ENCODE results near the gene NEDD4L.
A peak's percentile ranks its signal among the peaks of the same experiment; 100 is the strongest.
"Not testable (repeated sequence)": the region's sequence is repeated elsewhere in the genome, so short reads cannot be mapped to it uniquely, and the experiment has no call there.

Gene NEDD4L

GRCh38 chr18:58042826-58043490, 1.1 kb upstream of the NEDD4L start:
- Mint-ChIP-seq H3K4me3 (peak overlapping the region; percentile 84), H3K4me1 (ENCODE audit: low read depth) (peaks cover 38% of the 10 kb centered on the region), H3K27me3 (peaks cover 14% of the 10 kb centered on the region), H3K27ac (peak overlapping the region; percentile 49), H3K36me3 (ENCODE audit: low read depth) (no peaks in the 10 kb centered on the region), H3K9me3 (no peaks in the 10 kb centered on the region)

- no peaks in the 10 kb centered on the region for H3K36me3 Mint-ChIP-seq (ENCODE audit: low read depth)
- peak overlapping the region; percentile 91 for H3K4me3 Mint-ChIP-seq
- H3K9me3 Mint-ChIP-seq = no peaks in the 10 kb centered on the region
- peaks cover 14% of the 10 kb centered on the region for H3K27me3 Mint-ChIP-seq
- peaks cover 35% of the 10 kb centered on the region for H3K4me1 Mint-ChIP-seq (ENCODE audit: low read depth)
- H3K27ac Mint-ChIP-seq = peak overlapping the region; percentile 64
Measured at GRCh38 chr18:58044370-58045241, 580 bp downstream of the NEDD4L start.

DNA sequence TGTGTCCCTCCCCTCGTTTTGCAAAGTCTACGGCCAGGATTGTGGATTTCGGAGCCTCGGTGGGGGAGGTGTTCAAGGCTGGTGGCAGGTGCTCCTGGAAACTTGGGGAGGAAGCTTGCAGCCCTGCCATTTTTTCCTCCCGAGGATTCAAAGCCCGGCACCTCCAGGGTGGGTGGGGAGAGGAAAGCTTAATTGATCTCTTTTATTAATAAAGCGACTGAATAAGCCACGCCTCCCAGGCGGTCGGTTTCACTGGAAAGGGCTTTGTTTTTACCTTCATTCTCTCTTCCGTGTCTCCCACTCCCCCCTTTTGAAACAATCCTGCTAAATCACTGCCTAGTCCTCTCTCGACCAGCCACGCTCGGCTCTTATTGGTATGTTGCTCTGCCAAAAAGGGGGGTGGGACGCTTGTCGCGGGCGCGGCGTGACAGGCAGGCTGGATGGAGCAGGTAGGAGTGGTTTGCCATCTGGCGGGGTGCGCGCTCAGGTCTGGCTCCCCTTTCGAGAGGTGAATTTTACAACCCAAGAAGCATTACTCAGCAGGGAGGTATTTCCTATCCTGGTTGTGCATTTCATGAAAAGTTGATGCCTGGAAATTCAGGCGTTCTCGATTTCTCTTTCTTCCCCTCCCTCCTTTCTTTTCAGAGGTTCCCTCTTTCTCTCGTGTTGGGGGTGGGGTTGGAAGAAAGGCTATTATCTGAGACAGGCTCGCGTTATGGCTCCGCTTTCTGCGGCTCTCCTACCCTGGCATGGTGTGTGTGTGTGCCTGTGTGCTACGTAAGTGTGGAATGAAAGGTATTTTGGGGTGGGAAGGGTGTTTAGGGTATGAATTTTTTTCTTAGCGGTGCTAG, 1.4 kb downstream of the NEDD4L start:
- H3K27me3 Mint-ChIP-seq = peaks cover 14% of the 10 kb centered on the region

DNA sequence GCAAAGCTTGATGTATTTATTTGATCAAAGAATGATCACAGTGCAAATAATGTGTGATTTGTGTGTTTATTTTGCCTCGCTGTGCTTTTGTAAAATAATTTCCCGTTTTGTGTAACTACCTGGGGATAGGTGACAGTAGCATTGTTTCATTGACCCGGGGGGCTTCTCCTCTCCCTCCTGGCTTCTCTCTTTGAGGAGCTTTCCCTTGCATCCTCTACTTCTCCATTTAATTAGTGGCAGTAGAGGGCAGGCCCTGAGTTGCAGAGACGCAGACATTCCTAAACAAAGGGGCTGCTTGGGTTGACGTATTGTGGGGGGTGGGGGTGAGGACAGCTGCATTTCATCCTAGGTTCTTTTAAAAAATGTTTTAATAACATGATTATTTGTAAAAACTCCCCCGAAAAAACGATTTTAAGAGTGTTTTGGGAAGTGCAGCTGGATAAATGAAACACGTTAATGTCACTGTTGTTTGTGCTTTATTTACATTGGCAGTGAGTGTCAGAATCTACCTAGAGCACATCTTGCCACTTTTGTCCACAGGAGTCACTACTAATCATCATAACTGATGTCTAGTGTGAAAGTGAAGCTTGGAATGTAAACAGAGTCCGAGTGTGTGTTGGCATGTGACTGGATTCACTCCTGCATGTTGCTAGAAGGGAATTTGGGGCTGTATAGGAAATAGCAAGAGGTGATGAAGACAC, 2.2 kb downstream of the NEDD4L start:
- H3K27ac Mint-ChIP-seq = no peak overlapping the region
- H3K36me3 Mint-ChIP-seq (ENCODE audit: low read depth) = no peaks in the 10 kb centered on the region

More for the DNA sequence above, 1.4 kb downstream of the NEDD4L start:
- Mint-ChIP-seq H3K4me3 (peak overlapping the region; percentile 91), H3K9me3 (no peaks in the 10 kb centered on the region), H3K36me3 (ENCODE audit: low read depth) (no peaks in the 10 kb centered on the region), H3K27ac (peak overlapping the region; percentile 64), H3K4me1 (ENCODE audit: low read depth) (peaks cover 35% of the 10 kb centered on the region)

DNA sequence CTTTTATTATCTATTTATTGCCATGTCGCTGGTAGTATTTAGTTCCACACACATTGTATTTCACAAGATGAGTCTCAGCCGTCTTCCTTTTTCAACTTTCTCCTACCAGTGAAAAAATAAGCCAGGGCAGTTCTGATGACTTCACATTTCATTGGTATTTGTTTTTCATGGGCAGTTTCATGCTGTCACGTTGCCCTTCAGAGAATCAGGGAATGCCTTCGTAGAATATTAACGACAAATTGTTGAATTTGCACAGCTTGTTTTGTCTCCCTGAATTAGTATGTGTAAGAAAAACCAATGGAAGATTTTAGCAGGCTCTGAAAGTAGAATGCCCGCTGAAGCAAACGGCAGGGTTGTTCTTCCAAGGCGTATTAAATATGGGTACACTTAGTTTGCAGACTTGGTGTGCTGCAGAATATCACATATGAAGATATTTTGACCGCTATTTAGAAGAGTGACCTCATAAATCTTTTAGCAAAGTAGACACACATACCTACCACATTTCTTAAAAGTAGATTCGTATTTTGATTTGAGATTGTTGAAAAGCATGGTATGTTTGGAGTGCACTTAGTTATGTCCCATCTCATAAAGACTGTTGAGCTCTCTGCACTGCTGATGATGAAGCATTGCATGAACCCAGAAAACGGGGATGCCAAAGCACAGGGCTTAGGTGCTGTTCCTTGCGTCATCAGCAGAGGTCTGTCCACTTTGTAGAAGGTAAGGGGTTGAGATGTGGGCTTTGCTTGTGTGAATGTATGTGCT, 2.9 kb downstream of the NEDD4L start:
- Mint-ChIP-seq H3K27ac (no peak overlapping the region), H3K9me3 (no peaks in the 10 kb centered on the region), H3K27me3 (peaks cover 11% of the 10 kb centered on the region), H3K4me1 (ENCODE audit: low read depth) (peaks cover 25% of the 10 kb centered on the region), H3K4me3 (no peak overlapping the region), H3K36me3 (ENCODE audit: low read depth) (no peaks in the 10 kb centered on the region)

More for the DNA sequence above, 2.2 kb downstream of the NEDD4L start:
- Mint-ChIP-seq H3K9me3 (no peaks in the 10 kb centered on the region), H3K4me3 (peak overlapping the region; percentile 91), H3K4me1 (ENCODE audit: low read depth) (peaks cover 30% of the 10 kb centered on the region), H3K27me3 (peaks cover 14% of the 10 kb centered on the region)

DNA sequence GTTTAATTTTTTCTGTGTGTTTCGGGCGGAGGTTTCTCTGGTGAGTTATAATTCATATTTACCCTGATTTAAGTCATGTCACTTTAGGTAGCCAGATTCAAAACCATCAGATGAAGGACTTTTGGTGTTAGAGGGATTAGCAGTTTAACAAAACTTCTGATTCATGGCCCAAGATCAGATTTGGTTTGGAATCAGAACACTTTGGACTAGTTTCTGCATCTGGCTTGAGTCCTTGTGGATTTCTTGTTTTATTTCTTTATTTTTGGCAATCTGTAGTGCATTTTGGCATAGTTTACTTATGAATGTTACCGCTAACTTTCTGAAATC, 3.5 kb downstream of the NEDD4L start:
- peaks cover 21% of the 10 kb centered on the region for H3K4me1 Mint-ChIP-seq (ENCODE audit: low read depth)
- H3K4me3 Mint-ChIP-seq = no peak overlapping the region
- no peak overlapping the region for H3K27ac Mint-ChIP-seq
- H3K36me3 Mint-ChIP-seq (ENCODE audit: low read depth) = no peaks in the 10 kb centered on the region
- peaks cover 11% of the 10 kb centered on the region for H3K27me3 Mint-ChIP-seq
- H3K9me3 Mint-ChIP-seq = no peaks in the 10 kb centered on the region

- Mint-ChIP-seq H3K4me1 (ENCODE audit: low read depth) (peaks cover 14% of the 10 kb centered on the region), H3K27me3 (peaks cover 7% of the 10 kb centered on the region), H3K36me3 (ENCODE audit: low read depth) (no peaks in the 10 kb centered on the region), H3K9me3 (no peaks in the 10 kb centered on the region), H3K27ac (no peak overlapping the region), H3K4me3 (no peak overlapping the region)
Measured at GRCh38 chr18:58048081-58048642, 4.1 kb downstream of the NEDD4L start.

- peaks cover 11% of the 10 kb centered on the region for H3K4me1 Mint-ChIP-seq (ENCODE audit: low read depth)
- no peaks in the 10 kb centered on the region for H3K9me3 Mint-ChIP-seq
- no peak overlapping the region for H3K4me3 Mint-ChIP-seq
- H3K27me3 Mint-ChIP-seq = peaks cover 7% of the 10 kb centered on the region
- no peak overlapping the region for H3K27ac Mint-ChIP-seq
- no peaks in the 10 kb centered on the region for H3K36me3 Mint-ChIP-seq (ENCODE audit: low read depth)
Measured at GRCh38 chr18:58049000-58049688, 5.1 kb downstream of the NEDD4L start.

DNA sequence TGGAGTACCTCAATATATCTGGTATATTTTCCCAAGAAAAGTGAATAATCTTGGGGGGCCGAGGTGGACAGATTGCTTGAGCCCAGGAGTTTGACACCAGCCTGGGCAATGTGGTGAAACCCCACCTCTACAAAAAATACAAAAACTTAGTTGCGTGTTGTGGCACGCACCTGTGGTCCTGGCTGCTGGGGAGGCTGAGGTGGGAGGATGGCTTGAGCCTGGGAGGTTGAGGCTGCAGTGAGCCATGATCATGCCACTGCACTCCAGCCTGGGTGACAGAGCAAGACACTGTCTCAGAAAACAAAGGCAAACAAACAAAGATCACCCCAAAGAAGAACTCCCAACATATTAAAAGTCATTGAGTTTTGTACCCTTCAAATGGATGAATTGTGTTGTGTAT, 6.9 kb downstream of the NEDD4L start:
- not testable (repeated sequence) for H3K9me3 Mint-ChIP-seq; H3K4me3 Mint-ChIP-seq; H3K36me3 Mint-ChIP-seq (ENCODE audit: low read depth)

GRCh38 chr18:58051765-58052460, 7.9 kb downstream of the NEDD4L start:
- Mint-ChIP-seq H3K36me3 (ENCODE audit: low read depth) (no peaks in the 10 kb centered on the region), H3K9me3 (no peaks in the 10 kb centered on the region), H3K4me1 (ENCODE audit: low read depth) (no peaks in the 10 kb centered on the region), H3K27me3 (peaks cover 4% of the 10 kb centered on the region), H3K4me3 (no peak overlapping the region), H3K27ac (no peak overlapping the region)

More for the DNA sequence above, 6.9 kb downstream of the NEDD4L start:
- H3K27ac Mint-ChIP-seq; H3K4me1 Mint-ChIP-seq (ENCODE audit: low read depth); H3K27me3 Mint-ChIP-seq: not testable (repeated sequence)

- no peaks in the 10 kb centered on the region for H3K36me3 Mint-ChIP-seq (ENCODE audit: low read depth)
- no peaks in the 10 kb centered on the region for H3K4me1 Mint-ChIP-seq (ENCODE audit: low read depth)
- H3K27ac Mint-ChIP-seq = no peak overlapping the region
- no peaks in the 10 kb centered on the region for H3K9me3 Mint-ChIP-seq
- H3K27me3 Mint-ChIP-seq = no peaks in the 10 kb centered on the region
- no peak overlapping the region for H3K4me3 Mint-ChIP-seq
Measured at GRCh38 chr18:58052960-58053359, 8.9 kb downstream of the NEDD4L start.

DNA sequence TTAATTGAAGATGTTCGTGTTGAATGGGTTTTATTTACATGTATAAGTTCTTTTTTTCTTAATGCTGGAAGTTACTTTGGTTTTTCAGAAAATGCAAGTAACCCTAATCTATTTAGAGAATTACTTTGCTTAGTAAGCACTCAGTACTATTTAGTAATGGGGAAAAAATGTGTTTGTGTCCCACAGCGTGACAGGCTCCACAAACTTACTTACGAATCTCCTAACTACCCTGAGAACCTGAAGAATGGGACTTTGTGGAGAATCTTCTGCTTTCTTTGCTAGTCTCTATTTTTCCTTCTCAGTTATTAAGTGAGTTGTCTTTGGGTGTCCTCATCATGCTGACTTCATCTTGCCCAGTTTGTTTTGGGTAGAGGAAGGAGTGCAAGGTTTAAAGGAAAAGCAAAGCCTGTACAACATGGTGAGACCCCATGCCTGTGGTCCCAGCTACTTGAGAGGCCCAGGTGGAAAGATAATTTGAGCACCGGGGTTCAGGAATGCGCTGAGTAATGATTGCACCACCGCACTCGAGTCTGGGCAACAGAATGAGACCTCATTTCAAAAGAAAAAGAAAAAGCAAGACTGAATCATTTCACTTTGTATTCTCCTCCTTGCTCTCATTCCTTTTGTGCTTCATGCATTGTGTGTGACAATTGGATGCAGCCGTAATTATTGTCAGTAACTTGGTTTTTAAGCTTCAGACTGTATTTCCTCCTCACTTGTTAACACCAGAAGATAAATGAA, 10.2 kb downstream of the NEDD4L start:
- Mint-ChIP-seq H3K27me3 (no peaks in the 10 kb centered on the region), H3K9me3 (no peaks in the 10 kb centered on the region), H3K36me3 (ENCODE audit: low read depth) (no peaks in the 10 kb centered on the region), H3K27ac (no peak overlapping the region), H3K4me1 (ENCODE audit: low read depth) (peaks cover 3% of the 10 kb centered on the region), H3K4me3 (no peak overlapping the region)

Data from stimulated activated naive CD8-positive, alpha-beta T cell treated with anti-CD3 and anti-CD28 coated beads, Interleukin-15, Interleukin-2, amounts not matched to agents 100 ng/mL and 50 ng/mL, for 24 hours (primary cell).